H1 (cell line): ENCODE data around the gene LPCAT3. TPM values are rescaled to one million over a fixed set of nuclear protein-coding genes. Genes with fewer than 3 reads are reported as not detected.

Experiments used
- EP300 ChIP-seq, 2 experiments: IDR thresholded peaks; 1 replicate in 1 of 2; 2 replicates in 1 of 2; pipeline ENCODE4 v1.6.1; 2011 to 2012; ENCODE audit warnings: low read depth in 2 of 2, low read length in 2 of 2, mild to moderate bottlenecking in 2 of 2, borderline replicate concordance in 1 of 2, inconsistent platforms in 1 of 2, moderate library complexity in 1 of 2
- RAD21 ChIP-seq, 2 experiments: IDR thresholded peaks in 1 of 2; conservative IDR thresholded peaks in 1 of 2; 2 replicates each; pipeline ENCODE4 v1.6.1; 2011; ENCODE audit warnings: low read depth in 2 of 2, low read length in 2 of 2, improper control_type of control experiment in 1 of 2, inconsistent platforms in 1 of 2, mild to moderate bottlenecking in 1 of 2, moderate library complexity in 1 of 2
- SP1 ChIP-seq: IDR thresholded peaks from 2 replicates; pipeline ENCODE4 v1.6.1; 2011; ENCODE audit warnings: low read depth, low read length
- polyA plus RNA-seq, 7 experiments: library from polyadenylated mRNA; depleted of rRNA in 3 of 7; stranded (reverse) in 5 of 7; unstranded in 2 of 7; fragments of >200 nt in 5 of 7; fragments of 200-250 nt in 2 of 7; gene quantifications; 1 replicate in 5 of 7; 2 replicates in 1 of 7; 4 replicates in 1 of 7; pipeline versions ENCODE4 v1.2.1 to v1.2.3, GENCODE V29; 2011 to 2013; ENCODE audit warnings: missing spikeins in 2 of 7, mixed read lengths in 2 of 7
- total RNA-seq: library from RNA; stranded (reverse); fragmentation: NEBNext Ultra II Directional; extraction: Animal tissue kit (Norgen Biotek cat#: 25700); gene quantifications from 2 replicates; pipeline ENCODE4 v1.2.1, GENCODE V29; 2021

LPCAT3 gene
- total and polyA plus RNA-seq, 2 of the 8 experiments (the other 6 are each of a cell fraction or from before 2014, with no cell fraction given): 55.8 to 70.4 TPM

- TF ChIP-seq RAD21 (IDR thresholded peaks at IDR 0.05 in 1 of 2, conservative IDR thresholded peaks at IDR 0.05 in 1 of 2; ENCODE audit: low read depth in 2 of 2, low read length in 2 of 2) (peak; percentile 47 to 57), SP1 (no peak), EP300 (IDR thresholded peaks at IDR 0.05; ENCODE audit: borderline replicate concordance in 1 of 2, low read depth in 2 of 2, low read length in 2 of 2) (no peak)
Observed at GRCh38 chr12:7042842-7043241, 24.6 kb upstream of the LPCAT3 start (continued).
